CD4-positive, CD25-positive, alpha-beta regulatory T cell (primary cell): ENCODE measurements around the gene RPL11. TPM values are rescaled to one million over a fixed set of nuclear protein-coding genes. Genes with fewer than 3 reads are reported as not detected.

Source experiments
- ATAC-seq, 2 donors: fragments of 150-1000 bp; cut with Tn5 transposase; one replicate each; pipeline ENCODE4 v1.10.0; 2021; ENCODE audit warnings: low read depth in 2 of 2, moderate number of reproducible peaks in 2 of 2, moderate library complexity in 1 of 2
- DNase-seq, 3 donors: peaks; one replicate each; pipeline versions ENCODE4 v3.0.0 to v3.0.0-alpha.2; 2012 to 2022; ENCODE audit warnings: mixed read lengths in 1 of 3
- H3K27ac ChIP-seq: one replicate; pipeline ENCODE4 v1.7.0; 2013; ENCODE audit warnings: mild to moderate bottlenecking, low read length; ENCODE audit not compliant: insufficient read depth, poor library complexity, severe bottlenecking
- H3K27me3 ChIP-seq: one replicate; pipeline ENCODE4 v1.7.0; 2013; ENCODE audit warnings: low read length; ENCODE audit not compliant: control insufficient read depth, insufficient read depth
- H3K36me3 ChIP-seq: one replicate; pipeline ENCODE4 v1.7.0; 2013; ENCODE audit warnings: mild to moderate bottlenecking, low read length, moderate library complexity; ENCODE audit not compliant: control insufficient read depth, insufficient read depth
- H3K4me1 ChIP-seq: 2 replicates; pipeline ENCODE4 v1.7.0; 2013; ENCODE audit warnings: mild to moderate bottlenecking, low read length; ENCODE audit not compliant: insufficient read depth, control insufficient read depth, poor library complexity, severe bottlenecking
- H3K4me3 ChIP-seq: one replicate; pipeline ENCODE4 v1.7.0; 2013; ENCODE audit warnings: low read depth, mild to moderate bottlenecking, low read length, moderate library complexity
- H3K9me3 ChIP-seq, 2 experiments: 1 replicate in 1 of 2; 2 replicates in 1 of 2; pipeline ENCODE4 v1.7.0; 2013; ENCODE audit warnings: low read length in 2 of 2, mild to moderate bottlenecking in 1 of 2, moderate library complexity in 1 of 2; ENCODE audit not compliant: control insufficient read depth in 2 of 2
- H3K27ac Mint-ChIP-seq, 3 donors: one replicate each; pipeline ENCODE4 v1.8.0; 2020 to 2022; ENCODE audit warnings: mild to moderate bottlenecking in 3 of 3, mixed read lengths in 3 of 3, moderate library complexity in 2 of 3
- H3K27me3 Mint-ChIP-seq: one replicate; pipeline ENCODE4 v1.8.0; 2022; ENCODE audit warnings: mild to moderate bottlenecking, mixed read lengths
- H3K36me3 Mint-ChIP-seq: one replicate; pipeline ENCODE4 v1.8.0; 2020; ENCODE audit warnings: mixed read lengths
- H3K4me1 Mint-ChIP-seq, 4 donors: one replicate each; pipeline ENCODE4 v1.8.0; 2020 to 2022; ENCODE audit warnings: mixed read lengths in 4 of 4, mild to moderate bottlenecking in 1 of 4
- H3K4me3 Mint-ChIP-seq, 4 donors: one replicate each; pipeline ENCODE4 v1.8.0; 2020 to 2022; ENCODE audit warnings: mild to moderate bottlenecking in 4 of 4, mixed read lengths in 4 of 4, moderate library complexity in 3 of 4
- H3K9me3 Mint-ChIP-seq, 7 donors: one replicate each; pipeline ENCODE4 v1.8.0; 2020 to 2022; ENCODE audit warnings: mixed read lengths in 7 of 7, mild to moderate bottlenecking in 3 of 7, moderate library complexity in 2 of 7
- polyA plus RNA-seq, 4 donors: library from polyadenylated mRNA; unstranded; fragments of 300-500 nt; fragmentation: Illumina TruSeq; gene quantifications; one replicate each; pipeline ENCODE4 v1.2.3, GENCODE V29; 2021
- total RNA-seq: library from RNA; stranded (reverse); gene quantifications from one replicate; pipeline ENCODE4 v1.2.3, GENCODE V29; 2022

Gene RPL11
- 1,395 TPM for total RNA-seq
- 1,000 to 10,000 TPM; 1,256 to 1,673 (median 1,465) TPM for polyA plus RNA-seq

GRCh38 chr1:23691499-23692307 is at the start of gene RPL11:
TSS of gene RPL11 (plus strand) at chr1:23691806. CDS start at chr1:23691824, 18 bp downstream.
- H3K27ac ChIP-seq: peak within 1 kb of the TSS; percentile 82
- ATAC-seq (peak; percentile 99), DNase-seq (peak; percentile 80 to 95 (median 88))
- Mint-ChIP-seq H3K36me3 (peaks cover 30% of the 10 kb centered on the region), H3K4me1 (peaks cover 12 to 51% (median 44%) of the 10 kb centered on the region in 4 donors), H3K9me3 (peaks cover 0 to 2% (median 0%) of the 10 kb centered on the region in 7 donors), H3K27me3 (peaks cover 5% of the 10 kb centered on the region), H3K4me3 (peak within 1 kb of the TSS; percentile 94 to 97 (median 96)), H3K27ac (peak within 1 kb of the TSS; percentile 92 to 96 (median 95))
- peaks cover 37% of the 10 kb centered on the region for H3K36me3 ChIP-seq
- peak within 1 kb of the TSS; percentile 92 for H3K4me3 ChIP-seq
- no peaks in the 10 kb centered on the region for H3K27me3 ChIP-seq
- no peaks in the 10 kb centered on the region for H3K9me3 ChIP-seq
- peaks cover 35% of the 10 kb centered on the region for H3K4me1 ChIP-seq

GRCh38 chr1:23643736-23644554 is 47.7 kb upstream of the RPL11 start:
- no peak for ATAC-seq
- Histone ChIP-seq H3K4me3 (no peak overlapping the region), H3K36me3 (no peaks in the 10 kb centered on the region), H3K9me3 (no peaks in the 10 kb centered on the region), H3K4me1 (no peaks in the 10 kb centered on the region), H3K27ac (no peak overlapping the region), H3K27me3 (no peaks in the 10 kb centered on the region)
- Mint-ChIP-seq H3K36me3 (no peaks in the 10 kb centered on the region), H3K27me3 (peaks cover 2% of the 10 kb centered on the region), H3K4me1 (no peaks in the 10 kb centered on the region), H3K27ac (no peak overlapping the region), H3K4me3 (no peak overlapping the region), H3K9me3 (no peaks in the 10 kb centered on the region)
- no peak for DNase-seq

GRCh38 chr1:23644555-23644866 is 47.1 kb upstream of the RPL11 start:
- Histone ChIP-seq H3K4me3 (no peak overlapping the region), H3K4me1 (no peaks in the 10 kb centered on the region), H3K27me3 (no peaks in the 10 kb centered on the region), H3K27ac (no peak overlapping the region), H3K9me3 (no peaks in the 10 kb centered on the region), H3K36me3 (no peaks in the 10 kb centered on the region)
- no peaks in the 10 kb centered on the region for H3K4me1 Mint-ChIP-seq
- H3K4me3 Mint-ChIP-seq: no peak overlapping the region
- no peaks in the 10 kb centered on the region for H3K36me3 Mint-ChIP-seq
- no peak overlapping the region for H3K27ac Mint-ChIP-seq
- no peak for DNase-seq
- H3K27me3 Mint-ChIP-seq: peaks cover 4% of the 10 kb centered on the region
- no peak for ATAC-seq
- no peaks in the 10 kb centered on the region for H3K9me3 Mint-ChIP-seq

- DNase-seq: no peak
- Histone ChIP-seq H3K27ac (no peak overlapping the region), H3K4me3 (no peak overlapping the region), H3K36me3 (no peaks in the 10 kb centered on the region), H3K4me1 (no peaks in the 10 kb centered on the region), H3K9me3 (no peaks in the 10 kb centered on the region), H3K27me3 (no peaks in the 10 kb centered on the region)
- Mint-ChIP-seq H3K9me3 (no peaks in the 10 kb centered on the region), H3K4me1 (no peaks in the 10 kb centered on the region), H3K36me3 (no peaks in the 10 kb centered on the region), H3K27ac (peak overlapping the region in 1 of 3 donors; percentile 31), H3K4me3 (no peak overlapping the region), H3K27me3 (peaks cover 4% of the 10 kb centered on the region)
- ATAC-seq: no peak
Measured at GRCh38 chr1:23645338-23645737, 46.3 kb upstream of the RPL11 start.

GRCh38 chr1:23646091-23646490 is 45.5 kb upstream of the RPL11 start:
- H3K27me3 Mint-ChIP-seq: peaks cover 4% of the 10 kb centered on the region
- no peaks in the 10 kb centered on the region for H3K9me3 Mint-ChIP-seq

GRCh38 chr1:23646541-23646940 is 45.1 kb upstream of the RPL11 start:
- H3K27ac Mint-ChIP-seq: no peak overlapping the region

More at GRCh38 chr1:23646091-23646490, 45.5 kb upstream of the RPL11 start:
- no peaks in the 10 kb centered on the region for H3K27me3 ChIP-seq
- H3K9me3 ChIP-seq: no peaks in the 10 kb centered on the region
- H3K4me1 ChIP-seq: no peaks in the 10 kb centered on the region
- Mint-ChIP-seq H3K4me3 (no peak overlapping the region), H3K36me3 (no peaks in the 10 kb centered on the region), H3K27ac (no peak overlapping the region), H3K4me1 (no peaks in the 10 kb centered on the region)
- DNase-seq (no peak), ATAC-seq (no peak)
- H3K36me3 ChIP-seq: no peaks in the 10 kb centered on the region
- no peak overlapping the region for H3K4me3 ChIP-seq
- H3K27ac ChIP-seq: no peak overlapping the region

GRCh38 chr1:23648576-23648975 is 43.0 kb upstream of the RPL11 start:
- no peak overlapping the region for H3K4me3 Mint-ChIP-seq
- Histone ChIP-seq H3K4me3 (no peak overlapping the region), H3K9me3 (no peaks in the 10 kb centered on the region), H3K27me3 (no peaks in the 10 kb centered on the region), H3K27ac (no peak overlapping the region), H3K36me3 (no peaks in the 10 kb centered on the region), H3K4me1 (no peaks in the 10 kb centered on the region)
- H3K9me3 Mint-ChIP-seq: no peaks in the 10 kb centered on the region
- DNase-seq (no peak), ATAC-seq (no peak)
- no peaks in the 10 kb centered on the region for H3K36me3 Mint-ChIP-seq
- no peak overlapping the region for H3K27ac Mint-ChIP-seq
- H3K4me1 Mint-ChIP-seq: no peaks in the 10 kb centered on the region
- peaks cover 7% of the 10 kb centered on the region for H3K27me3 Mint-ChIP-seq

More at GRCh38 chr1:23646541-23646940, 45.1 kb upstream of the RPL11 start:
- Mint-ChIP-seq H3K27me3 (peaks cover 4% of the 10 kb centered on the region), H3K36me3 (no peaks in the 10 kb centered on the region), H3K4me3 (no peak overlapping the region), H3K4me1 (no peaks in the 10 kb centered on the region), H3K9me3 (no peaks in the 10 kb centered on the region)
- no peak for ATAC-seq
- no peak overlapping the region for H3K27ac ChIP-seq
- no peak overlapping the region for H3K4me3 ChIP-seq
- H3K4me1 ChIP-seq: no peaks in the 10 kb centered on the region
- no peak for DNase-seq
- no peaks in the 10 kb centered on the region for H3K36me3 ChIP-seq
- H3K27me3 ChIP-seq: no peaks in the 10 kb centered on the region
- H3K9me3 ChIP-seq: no peaks in the 10 kb centered on the region
